ENCODE data around the gene UQCC3.

UQCC3 gene

GRCh38 chr11:62645946-62646824 is 25.3 kb upstream of the UQCC3 start, which contains the start of gene GANAB:
GANAB (minus strand) TSS chr11:62646613; CDS start chr11:62646599, 14 bp downstream.
- no peaks in the 10 kb centered on the region for H3K9me3 ChIP-seq (replicated peaks; ENCODE audit: insufficient read depth, low read length)
- 0 out of 2 replicates have a peak, but pooled peaks cover 8% of the 10 kb centered on the region for H3K36me3 ChIP-seq (replicated peaks; ENCODE audit: insufficient read depth, low read length)
- peaks cover 9% of the 10 kb centered on the region for H3K4me1 ChIP-seq (ENCODE audit: low read length)
- H3K4me2 ChIP-seq (ENCODE audit: low read depth, low read length): peak within 1 kb of the TSS; percentile 89
- no peaks in the 10 kb centered on the region for H3K9me2 ChIP-seq (replicated peaks; ENCODE audit: insufficient read depth, low read length)
- H3F3A ChIP-seq (ENCODE audit: insufficient read depth, low read length): peaks cover 5% of the 10 kb centered on the region; the same call in 1 of the 2 replicates
- H3K27me3 ChIP-seq (replicated peaks; ENCODE audit: insufficient read depth, low read length): no peaks in the 10 kb centered on the region
- peak within 1 kb of the TSS; percentile 95 for H3K9ac ChIP-seq (ENCODE audit: low read length)
- H2AFZ ChIP-seq (ENCODE audit: low read length): peak within 1 kb of the TSS; percentile 40
- H3K79me2 ChIP-seq (ENCODE audit: low read length): peaks cover 66% of the 10 kb centered on the region
- DNase-seq: peak; percentile 99
- no peaks in the 10 kb centered on the region for H4K20me1 ChIP-seq (ENCODE audit: insufficient read depth, low read length)
- no peak for TF ChIP-seq EZH2 (optimal IDR thresholded peaks at IDR 0.05; ENCODE audit: low read depth, low read length)
- no peak for TF ChIP-seq CTCF (IDR thresholded peaks at IDR 0.05; ENCODE audit: low read length)
- TF ChIP-seq EZH2phosphoT487 (IDR thresholded peaks at IDR 0.05; ENCODE audit: low read length): no peak
- peak within 1 kb of the TSS; percentile 61; the same call in 1 of the 2 replicates for H3K27ac ChIP-seq (ENCODE audit: low read length)
- H3K4me3 ChIP-seq (ENCODE audit: low read length): peak within 1 kb of the TSS; percentile 89

GRCh38 chr11:62646825-62647608 is 24.5 kb upstream of the UQCC3 start:
- Histone ChIP-seq H3K9ac (ENCODE audit: low read length) (no peak overlapping the region), H3K36me3 (replicated peaks; ENCODE audit: insufficient read depth, low read length) (0 out of 2 replicates have a peak, but pooled peaks cover 8% of the 10 kb centered on the region), H3K4me2 (ENCODE audit: low read depth, low read length) (peak overlapping the region; percentile 36; the same call in 1 of the 2 replicates), H3K4me3 (ENCODE audit: low read length) (no peak overlapping the region), H4K20me1 (ENCODE audit: insufficient read depth, low read length) (no peaks in the 10 kb centered on the region), H3K9me2 (replicated peaks; ENCODE audit: insufficient read depth, low read length) (no peaks in the 10 kb centered on the region), H3F3A (ENCODE audit: insufficient read depth, low read length) (peaks cover 5% of the 10 kb centered on the region; the same call in 1 of the 2 replicates), H3K4me1 (ENCODE audit: low read length) (peaks cover 9% of the 10 kb centered on the region), H3K27me3 (replicated peaks; ENCODE audit: insufficient read depth, low read length) (no peaks in the 10 kb centered on the region), H2AFZ (ENCODE audit: low read length) (no peak overlapping the region), H3K27ac (ENCODE audit: low read length) (peak overlapping the region; percentile 4; the same call in 1 of the 2 replicates), H3K9me3 (replicated peaks; ENCODE audit: insufficient read depth, low read length) (no peaks in the 10 kb centered on the region), H3K79me2 (ENCODE audit: low read length) (peaks cover 66% of the 10 kb centered on the region)
- TF ChIP-seq EZH2phosphoT487 (IDR thresholded peaks at IDR 0.05; ENCODE audit: low read length): no peak
- no peak for DNase-seq

- no peak overlapping the region for H3K27ac ChIP-seq (ENCODE audit: low read length)
- no peak for TF ChIP-seq CTCF (IDR thresholded peaks at IDR 0.05; ENCODE audit: low read length)
- no peak for TF ChIP-seq EZH2 (optimal IDR thresholded peaks at IDR 0.05; ENCODE audit: low read depth, low read length)
- no peak for TF ChIP-seq EZH2phosphoT487 (IDR thresholded peaks at IDR 0.05; ENCODE audit: low read length)
- DNase-seq: no peak
- H3F3A ChIP-seq (ENCODE audit: insufficient read depth, low read length): peaks cover 5% of the 10 kb centered on the region; the same call in 1 of the 2 replicates
- peaks cover 9% of the 10 kb centered on the region for H3K4me1 ChIP-seq (ENCODE audit: low read length)
- no peaks in the 10 kb centered on the region for H4K20me1 ChIP-seq (ENCODE audit: insufficient read depth, low read length)
- 0 out of 2 replicates have a peak, but pooled peaks cover 8% of the 10 kb centered on the region for H3K36me3 ChIP-seq (replicated peaks; ENCODE audit: insufficient read depth, low read length)
- H3K27me3 ChIP-seq (replicated peaks; ENCODE audit: insufficient read depth, low read length): no peaks in the 10 kb centered on the region
- H3K4me2 ChIP-seq (ENCODE audit: low read depth, low read length): no peak overlapping the region
- peaks cover 66% of the 10 kb centered on the region for H3K79me2 ChIP-seq (ENCODE audit: low read length)
- H3K9me3 ChIP-seq (replicated peaks; ENCODE audit: insufficient read depth, low read length): no peaks in the 10 kb centered on the region
- no peak overlapping the region for H2AFZ ChIP-seq (ENCODE audit: low read length)
- no peak overlapping the region for H3K9ac ChIP-seq (ENCODE audit: low read length)
- no peak overlapping the region for H3K4me3 ChIP-seq (ENCODE audit: low read length)
- H3K9me2 ChIP-seq (replicated peaks; ENCODE audit: insufficient read depth, low read length): no peaks in the 10 kb centered on the region
Observed at GRCh38 chr11:62647609-62648005, 23.9 kb upstream of the UQCC3 start.
